HG02588 (cell line): ENCODE results near the gene LRRC74A.
A peak's percentile ranks its signal among the peaks of the same experiment; 100 is the strongest.

Source experiments
- ATAC-seq: cut with Tn5 transposase; IDR thresholded peaks from one replicate; pipeline ENCODE4 v1.9.1; 2021; ENCODE audit warnings: mild to moderate bottlenecking, moderate library complexity; ENCODE audit not compliant: unreplicated experiment

The LRRC74A gene

GRCh38 chr14:76826122-76826521 lies at the start of gene LRRC74A:
Gene LRRC74A, plus strand, starts transcription at chr14:76826408. Its CDS starts 290 bp downstream, at chr14:76826698.
- no peak for ATAC-seq

DNA sequence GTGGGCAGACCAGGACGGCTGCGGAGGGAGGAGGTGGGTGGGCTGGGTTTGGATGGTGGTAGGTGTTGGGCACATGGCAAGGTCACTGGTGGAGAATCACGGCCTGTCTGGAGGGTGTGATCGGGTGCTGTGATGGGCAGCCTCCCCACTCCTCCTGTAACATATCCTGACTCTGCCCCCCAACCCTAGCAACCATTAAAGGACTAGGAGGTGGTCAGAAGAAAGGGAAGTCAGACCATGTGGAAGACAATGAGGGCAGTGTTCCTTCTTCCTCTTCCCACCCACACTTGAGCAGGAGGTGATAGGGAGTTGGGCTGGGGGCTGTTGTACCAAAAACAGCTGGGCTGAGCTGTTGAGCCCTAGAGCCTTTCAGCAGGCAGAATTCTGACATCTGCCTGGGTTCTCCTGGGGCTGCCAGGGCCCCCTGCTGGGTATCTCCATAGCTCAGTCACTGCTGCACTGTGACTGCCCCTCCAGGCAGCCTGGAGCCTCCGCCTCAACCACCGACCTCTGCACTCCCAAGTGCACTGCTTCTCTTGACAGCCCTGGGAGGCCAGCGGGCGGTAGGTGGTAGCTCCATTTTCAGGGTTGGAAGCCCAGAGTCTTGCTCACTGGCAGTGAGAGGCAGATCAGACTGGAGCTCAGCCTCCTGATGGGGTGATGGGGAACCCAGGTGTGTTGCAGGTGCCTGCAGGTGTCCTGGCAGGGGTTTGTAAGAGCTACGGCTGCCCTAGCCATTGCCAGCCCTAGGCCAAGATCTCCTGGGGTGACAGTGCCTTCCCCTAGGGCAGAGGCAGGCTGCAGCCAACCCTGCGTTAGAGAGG lies 49.6 kb upstream of the LRRC74A start:
- ATAC-seq: no peak

- ATAC-seq: no peak
Observed at GRCh38 chr14:76777721-76778120, 48.5 kb upstream of the LRRC74A start.

DNA sequence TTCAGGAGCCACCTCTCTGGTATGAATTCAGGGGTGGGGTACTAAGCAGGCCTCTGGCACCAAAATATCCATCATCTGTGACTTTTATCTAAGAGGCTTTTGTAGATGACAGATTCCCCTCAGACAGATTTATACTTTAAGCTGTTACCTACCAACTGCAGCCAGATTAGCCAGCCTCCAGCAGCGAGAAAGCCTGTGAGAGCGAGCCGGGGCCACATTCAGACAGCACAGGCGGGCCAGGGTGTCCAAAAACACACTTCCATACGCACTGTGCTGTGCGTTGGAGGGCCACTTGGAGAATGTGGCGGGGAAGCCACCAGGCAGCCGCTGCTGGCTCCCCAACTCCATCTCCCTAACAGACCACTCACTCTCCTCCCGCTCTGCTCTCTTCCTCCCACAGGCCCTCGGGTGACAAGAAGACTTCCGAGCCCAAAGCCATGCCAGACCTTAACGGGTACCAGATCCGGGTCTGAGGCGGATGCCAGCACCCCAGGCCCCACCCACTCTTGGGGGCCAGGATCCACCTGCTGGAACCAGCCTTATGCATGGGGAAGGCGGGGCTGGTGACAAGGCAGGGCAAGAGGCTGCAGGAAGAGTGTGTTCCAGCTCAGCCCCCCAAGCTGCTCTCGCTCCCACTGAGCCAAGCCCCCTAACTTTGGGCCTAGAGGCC lies 47.5 kb upstream of the LRRC74A start:
- no peak for ATAC-seq

- no peak for ATAC-seq
Observed at GRCh38 chr14:76779221-76780057, 46.8 kb upstream of the LRRC74A start.

DNA sequence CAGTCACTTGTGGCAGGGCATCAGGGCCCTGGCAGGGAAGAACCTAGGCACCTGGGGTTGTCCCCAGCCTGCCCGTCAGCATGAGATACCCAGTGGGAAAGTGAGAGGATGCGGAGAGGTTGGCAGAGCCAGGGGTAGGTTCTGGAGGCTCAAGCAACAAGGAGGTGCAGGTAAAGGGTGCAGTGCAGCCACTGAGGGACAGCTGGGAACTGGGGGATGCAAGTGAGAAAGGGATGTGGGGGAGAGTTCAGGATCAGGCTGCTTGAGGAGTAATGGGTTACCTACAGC lies 46.2 kb upstream of the LRRC74A start:
- ATAC-seq: no peak

GRCh38 chr14:76780360-76780759 lies 45.8 kb upstream of the LRRC74A start:
- no peak for ATAC-seq

DNA sequence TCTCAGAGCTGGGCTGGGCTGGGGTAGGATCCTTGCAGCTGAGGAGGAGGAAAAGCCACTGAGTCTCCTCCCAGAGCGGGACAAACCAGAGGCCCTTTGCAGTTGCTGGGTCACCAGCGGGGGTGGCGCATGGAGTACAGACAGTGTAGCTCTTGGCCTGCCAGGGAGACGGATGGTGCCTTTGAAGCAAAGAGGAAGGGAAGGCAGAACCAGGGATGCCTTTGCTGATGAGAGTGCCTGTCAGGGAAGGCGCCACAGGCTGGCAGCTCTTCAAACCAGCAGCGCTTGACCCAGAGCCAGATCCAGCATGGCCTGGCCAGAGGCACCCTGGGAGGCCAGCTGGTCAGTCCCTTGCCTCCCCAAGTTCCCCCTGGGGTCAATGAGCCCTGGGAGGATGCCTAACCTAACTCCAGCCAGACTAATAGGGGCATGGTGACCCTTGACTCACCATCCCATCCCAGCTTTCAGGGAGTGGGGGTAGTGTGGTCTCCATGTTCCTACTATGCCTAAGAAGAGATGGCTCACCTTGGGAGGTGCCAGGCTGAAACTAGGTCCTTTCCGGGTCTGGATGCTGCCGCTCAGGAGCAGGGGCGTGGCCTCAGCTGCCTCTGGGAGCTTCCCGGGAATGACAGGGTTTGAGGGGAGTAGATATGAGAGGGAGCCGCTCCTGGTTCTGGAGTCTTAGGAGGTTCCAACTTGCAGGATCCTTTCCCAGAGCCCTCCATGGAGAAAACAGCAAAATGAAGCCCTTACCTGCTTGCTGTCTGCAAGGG lies 45.1 kb upstream of the LRRC74A start:
- no peak for ATAC-seq

- no peak for ATAC-seq
Observed at GRCh38 chr14:76781648-76782051, 44.6 kb upstream of the LRRC74A start.

- ATAC-seq: no peak
Observed at GRCh38 chr14:76782115-76782884, 43.9 kb upstream of the LRRC74A start.

DNA sequence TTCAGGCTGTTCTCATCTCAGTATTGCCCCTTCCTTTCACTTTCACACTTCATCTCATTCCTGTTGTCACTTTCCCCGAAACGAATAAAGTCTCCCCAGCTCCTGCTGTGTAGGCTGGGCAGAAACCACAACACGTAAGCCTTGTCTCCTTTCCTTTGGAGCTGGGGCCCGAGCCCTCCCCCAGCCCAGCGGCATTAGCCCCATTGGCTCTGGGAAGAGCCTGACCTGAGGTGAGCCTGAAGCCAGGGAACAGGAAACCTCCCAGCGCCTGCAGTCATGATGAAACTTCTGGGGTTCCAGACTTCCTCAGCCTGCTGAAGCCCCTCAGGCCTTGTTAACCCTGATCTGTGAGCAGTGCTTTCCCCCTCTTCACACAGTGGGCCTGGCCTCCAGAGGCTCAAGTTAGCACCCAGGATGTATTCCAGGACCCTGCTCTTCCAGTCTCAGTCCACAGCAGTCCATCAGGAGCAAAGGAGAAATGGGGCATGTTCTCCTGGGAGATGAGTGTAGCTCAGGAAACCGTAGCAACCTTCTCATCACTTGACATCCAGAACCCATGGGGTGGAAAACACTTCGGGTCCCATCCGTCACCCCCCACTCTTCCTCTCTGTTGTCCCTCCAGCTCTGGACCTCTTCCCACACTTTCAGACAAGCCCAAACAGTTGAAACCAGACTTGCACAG lies 43.2 kb upstream of the LRRC74A start:
- no peak for ATAC-seq

DNA sequence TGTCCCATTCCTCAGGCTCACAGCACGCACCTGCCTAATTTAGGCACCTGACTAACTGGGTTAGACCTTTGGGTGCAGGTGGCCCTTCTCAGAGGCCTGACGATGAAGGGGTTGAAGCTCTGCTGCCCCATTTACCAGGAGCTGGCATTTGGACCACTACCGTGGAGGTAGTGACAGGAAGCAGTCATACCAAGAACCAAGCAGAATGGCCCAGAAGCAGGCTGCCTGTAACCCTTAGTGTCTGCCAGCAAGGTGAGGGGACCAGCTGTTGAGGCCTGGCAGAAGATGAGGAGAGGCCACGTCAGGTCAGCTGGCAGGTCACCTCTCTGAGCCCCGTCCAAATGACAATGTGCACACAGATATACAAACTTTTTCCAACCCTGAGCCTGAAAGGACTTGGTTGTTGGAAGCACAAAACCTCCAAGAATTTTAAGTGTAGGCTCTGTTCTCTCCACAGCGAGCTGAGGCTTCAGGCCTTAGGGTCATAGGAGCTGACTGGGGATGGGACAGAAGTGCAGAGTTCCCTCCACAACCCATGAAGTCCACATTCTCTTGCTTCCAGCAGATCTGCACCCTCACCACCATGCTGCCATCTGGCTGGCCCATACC lies 41.8 kb upstream of the LRRC74A start:
- no peak for ATAC-seq

GRCh38 chr14:76784881-76785280 lies 41.3 kb upstream of the LRRC74A start:
- peak; percentile 62 for ATAC-seq

- no peak for ATAC-seq
Observed at GRCh38 chr14:76786601-76787000, 39.6 kb upstream of the LRRC74A start.

GRCh38 chr14:76792422-76792821 lies 33.8 kb upstream of the LRRC74A start:
- ATAC-seq: no peak

- no peak for ATAC-seq
Observed at GRCh38 chr14:76793324-76793723, 32.9 kb upstream of the LRRC74A start.

DNA sequence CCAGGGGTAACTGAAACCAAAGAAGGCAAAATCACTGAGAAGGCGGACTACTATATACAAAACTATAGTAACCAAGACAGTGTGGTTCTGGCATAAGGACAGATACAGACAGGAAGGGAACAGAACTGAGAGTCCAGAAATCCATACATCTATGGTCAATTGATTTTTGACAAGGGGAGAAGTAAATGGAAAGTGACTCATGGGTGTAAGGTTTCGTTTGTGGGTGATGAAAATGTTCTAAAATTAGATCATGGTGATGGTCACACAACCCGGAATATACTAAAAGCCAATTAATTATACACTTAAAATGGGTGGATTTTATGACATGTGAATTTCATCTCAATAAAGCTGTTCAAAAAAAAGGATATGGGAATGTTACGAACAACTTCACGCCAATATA lies 32.3 kb upstream of the LRRC74A start:
- no peak for ATAC-seq

DNA sequence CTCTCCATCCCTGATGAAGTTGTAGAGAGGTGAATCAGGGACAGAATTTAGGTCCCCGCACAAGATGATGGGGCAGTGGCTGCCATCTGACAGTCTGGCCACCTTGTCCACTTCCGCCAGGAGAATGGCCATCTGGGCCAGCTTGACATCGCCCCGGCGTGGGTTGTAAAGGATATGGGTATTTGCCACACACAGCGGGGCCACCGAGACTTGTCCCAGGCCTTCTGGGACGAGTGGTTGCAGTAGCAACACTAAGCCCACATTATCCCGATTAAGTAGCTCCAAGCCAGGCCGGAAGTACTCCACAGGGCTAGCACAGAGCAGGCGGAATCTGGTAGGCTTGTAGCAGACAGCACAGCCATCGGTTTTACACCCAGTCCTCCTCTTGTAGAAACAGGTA lies 19.8 kb upstream of the LRRC74A start:
- no peak for ATAC-seq

GRCh38 chr14:76808011-76808410 lies 18.2 kb upstream of the LRRC74A start:
- no peak for ATAC-seq
